Measurements from ENCODE around the gene GRM4.

GRCh38 chr6:34000281-34000680, 145.6 kb downstream of the GRM4 start:
- no peak for TF ChIP-seq YY1 (IDR thresholded peaks at IDR 0.05; ENCODE audit: borderline replicate concordance in 1 of 3, control insufficient read depth in 1 of 3, extremely low read depth in 1 of 3, insufficient read depth in 3 of 3, insufficient read length in 1 of 3, insufficient replicate concordance in 2 of 3, low read depth in 1 of 3, low read length in 2 of 3)
- TF ChIP-seq NFXL1 (CRISPR knock-in tag; IDR thresholded peaks at IDR 0.05), result no peak
- TF ChIP-seq NR2F6 (CRISPR knock-in tag; IDR thresholded peaks at IDR 0.05), result no peak
- no peak for TF ChIP-seq SNIP1 (IDR thresholded peaks at IDR 0.05; ENCODE audit: low read depth)
- TF ChIP-seq ZNF79 (CRISPR knock-in tag; IDR thresholded peaks at IDR 0.05; ENCODE audit: low read depth), result no peak
- no peak for TF ChIP-seq NR2C2 (CRISPR knock-in tag; IDR thresholded peaks at IDR 0.05)
- TF ChIP-seq NR2C2 (tag; IDR thresholded peaks at IDR 0.05), result no peak
- no peak for TF ChIP-seq PRPF4 (IDR thresholded peaks at IDR 0.05; ENCODE audit: insufficient read depth, low read depth, low read length, poor library complexity, severe bottlenecking)
